ENCODE measurements around the gene ANAPC1. TPM values are rescaled to one million over a fixed set of nuclear protein-coding genes. Genes with fewer than 3 reads are reported as not detected.
"Not testable (repeated sequence)": the region's sequence is repeated elsewhere in the genome, so short reads cannot be mapped to it uniquely, and the experiment has no call there.

Gene ANAPC1
- total RNA-seq, 2 donors from 2014 or later, result 33.6 to 45.6 TPM

- DNase-seq (ENCODE audit: low spot score) (no peak), ATAC-seq (ENCODE audit: insufficient number of reproducible peaks, low FRiP score, low read depth) (no peak)
- Histone ChIP-seq H3K36me3 (no peaks in the 10 kb centered on the region), H3K9me3 (no peaks in the 10 kb centered on the region), H3K27me3 (replicated peaks; ENCODE audit: insufficient read depth) (no peaks in the 10 kb centered on the region), H3K4me1 (ENCODE audit: control insufficient read depth in 1 of 2, low read depth in 2 of 2) (peaks cover 0 to 7% of the 10 kb centered on the region in 2 donors), H3K4me3 (no peak overlapping the region), H3K27ac (no peak overlapping the region)
- TF ChIP-seq CTCF (IDR thresholded peaks at IDR 0.05), result no peak
Observed at GRCh38 chr2:111917106-111917505, 33.1 kb upstream of the ANAPC1 start.

GRCh38 chr2:111912547-111912946 is 28.6 kb upstream of the ANAPC1 start:
- DNase-seq (ENCODE audit: low spot score) (no peak), ATAC-seq (ENCODE audit: insufficient number of reproducible peaks, low FRiP score, low read depth) (no peak)
- Histone ChIP-seq H3K4me3 (no peak overlapping the region), H3K27me3 (replicated peaks; ENCODE audit: insufficient read depth) (no peaks in the 10 kb centered on the region), H3K4me1 (ENCODE audit: control insufficient read depth in 1 of 2, low read depth in 2 of 2) (peaks cover 0 to 26% of the 10 kb centered on the region in 2 donors), H3K36me3 (no peaks in the 10 kb centered on the region), H3K9me3 (no peaks in the 10 kb centered on the region), H3K27ac (no peak overlapping the region)
- TF ChIP-seq CTCF (IDR thresholded peaks at IDR 0.05), result no peak

GRCh38 chr2:111911295-111911977 is 27.4 kb upstream of the ANAPC1 start:
- H3K4me1 ChIP-seq (ENCODE audit: control insufficient read depth in 1 of 2, low read depth in 2 of 2), result peaks cover 9 to 36% of the 10 kb centered on the region in 2 donors
- not testable (repeated sequence) for DNase-seq (ENCODE audit: low spot score); H3K27me3 ChIP-seq (replicated peaks; ENCODE audit: insufficient read depth); ATAC-seq (ENCODE audit: insufficient number of reproducible peaks, low FRiP score, low read depth); H3K27ac ChIP-seq; H3K36me3 ChIP-seq; H3K4me3 ChIP-seq; H3K9me3 ChIP-seq

- Histone ChIP-seq H3K9me3 (no peaks in the 10 kb centered on the region), H3K36me3 (no peaks in the 10 kb centered on the region), H3K4me1 (ENCODE audit: control insufficient read depth in 1 of 2, low read depth in 2 of 2) (peaks cover 16 to 43% of the 10 kb centered on the region in 2 donors), H3K27me3 (replicated peaks; ENCODE audit: insufficient read depth) (no peaks in the 10 kb centered on the region), H3K4me3 (no peak overlapping the region), H3K27ac (no peak overlapping the region)
- no peak for DNase-seq (ENCODE audit: low spot score)
- no peak for ATAC-seq (ENCODE audit: insufficient number of reproducible peaks, low FRiP score, low read depth)
- TF ChIP-seq CTCF (IDR thresholded peaks at IDR 0.05), result no peak
Observed at GRCh38 chr2:111910609-111911277, 26.8 kb upstream of the ANAPC1 start.

- H3K27ac ChIP-seq, result not testable (repeated sequence)
Observed at GRCh38 chr2:111909997-111910396, 26.0 kb upstream of the ANAPC1 start.

GRCh38 chr2:111909079-111909478 is 25.1 kb upstream of the ANAPC1 start:
- Histone ChIP-seq H3K36me3 (no peaks in the 10 kb centered on the region), H3K4me1 (ENCODE audit: control insufficient read depth in 1 of 2, low read depth in 2 of 2) (peaks cover 27 to 59% of the 10 kb centered on the region in 2 donors), H3K27me3 (replicated peaks; ENCODE audit: insufficient read depth) (no peaks in the 10 kb centered on the region), H3K4me3 (no peak overlapping the region), H3K9me3 (no peaks in the 10 kb centered on the region), H3K27ac (peak overlapping the region in 1 of 2 donors; percentile 1)
- no peak for ATAC-seq (ENCODE audit: insufficient number of reproducible peaks, low FRiP score, low read depth)
- no peak for DNase-seq (ENCODE audit: low spot score)
- no peak for TF ChIP-seq CTCF (IDR thresholded peaks at IDR 0.05)

More at GRCh38 chr2:111909997-111910396, 26.0 kb upstream of the ANAPC1 start:
- H3K27me3 ChIP-seq (replicated peaks; ENCODE audit: insufficient read depth); H3K9me3 ChIP-seq; H3K36me3 ChIP-seq; H3K4me3 ChIP-seq; DNase-seq (ENCODE audit: low spot score); ATAC-seq (ENCODE audit: insufficient number of reproducible peaks, low FRiP score, low read depth): not testable (repeated sequence)
- H3K4me1 ChIP-seq (ENCODE audit: control insufficient read depth in 1 of 2, low read depth in 2 of 2), result peaks cover 20 to 50% of the 10 kb centered on the region in 2 donors

All from thoracic aorta (tissue), 2 donors.